Measurements from ENCODE around the gene ZNF25. TPM values are rescaled to one million over a fixed set of nuclear protein-coding genes. Genes with fewer than 3 reads are reported as not detected.
"Not testable (repeated sequence)": the region's sequence is repeated elsewhere in the genome, so short reads cannot be mapped to it uniquely, and the experiment has no call there.

ZNF25 gene
- total RNA-seq, 2 experiments from 2014 or later: 2.2 to 3.2 TPM

DNA sequence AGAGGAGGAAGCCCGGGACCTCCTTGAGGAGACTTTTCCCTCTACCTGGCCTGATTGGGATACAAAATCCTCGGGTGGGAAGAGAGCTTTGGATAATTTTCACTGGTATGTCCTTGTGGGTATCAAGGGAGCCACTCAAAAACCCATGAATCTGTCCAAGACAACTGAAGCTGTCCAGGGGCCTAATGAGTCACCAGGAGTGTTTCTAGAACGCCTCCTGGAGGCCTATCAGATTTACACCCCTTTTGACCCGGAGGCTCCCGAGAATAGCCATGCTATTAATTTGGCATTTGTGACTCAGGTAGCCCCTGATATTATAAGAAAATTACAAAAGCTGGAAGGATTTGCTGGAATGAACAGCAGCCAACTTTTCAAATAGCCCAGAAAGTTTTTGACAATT lies 38.6 kb downstream of the ZNF25 start:
- no peak overlapping the region for H3K4me3 ChIP-seq (ENCODE audit: low read depth, low read length, poor library complexity, severe bottlenecking)
- H3K9me3 ChIP-seq (ENCODE audit: low read length): no peaks in the 10 kb centered on the region
- H4K20me1 ChIP-seq (ENCODE audit: insufficient read depth, low read length): no peaks in the 10 kb centered on the region
- no peak for TF ChIP-seq EZH2phosphoT487 (IDR thresholded peaks at IDR 0.05; ENCODE audit: borderline replicate concordance, low read depth, low read length)
- TF ChIP-seq, protein P1, sequence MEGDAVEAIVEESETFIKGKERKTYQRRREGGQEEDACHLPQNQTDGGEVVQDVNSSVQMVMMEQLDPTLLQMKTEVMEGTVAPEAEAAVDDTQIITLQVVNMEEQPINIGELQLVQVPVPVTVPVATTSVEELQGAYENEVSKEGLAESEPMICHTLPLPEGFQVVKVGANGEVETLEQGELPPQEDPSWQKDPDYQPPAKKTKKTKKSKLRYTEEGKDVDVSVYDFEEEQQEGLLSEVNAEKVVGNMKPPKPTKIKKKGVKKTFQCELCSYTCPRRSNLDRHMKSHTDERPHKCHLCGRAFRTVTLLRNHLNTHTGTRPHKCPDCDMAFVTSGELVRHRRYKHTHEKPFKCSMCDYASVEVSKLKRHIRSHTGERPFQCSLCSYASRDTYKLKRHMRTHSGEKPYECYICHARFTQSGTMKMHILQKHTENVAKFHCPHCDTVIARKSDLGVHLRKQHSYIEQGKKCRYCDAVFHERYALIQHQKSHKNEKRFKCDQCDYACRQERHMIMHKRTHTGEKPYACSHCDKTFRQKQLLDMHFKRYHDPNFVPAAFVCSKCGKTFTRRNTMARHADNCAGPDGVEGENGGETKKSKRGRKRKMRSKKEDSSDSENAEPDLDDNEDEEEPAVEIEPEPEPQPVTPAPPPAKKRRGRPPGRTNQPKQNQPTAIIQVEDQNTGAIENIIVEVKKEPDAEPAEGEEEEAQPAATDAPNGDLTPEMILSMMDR (conservative IDR thresholded peaks at IDR 0.05; ENCODE audit: low read length): no peak
- intact Hi-C loops (cut with micrococcal nuclease; ENCODE audit: unreplicated experiment): no loop called here
- H3K27ac ChIP-seq (ENCODE audit: low read depth, low read length, poor library complexity, severe bottlenecking): no peak overlapping the region
- no peaks in the 10 kb centered on the region for H3K4me1 ChIP-seq (ENCODE audit: insufficient read depth, low read length, poor library complexity, severe bottlenecking)
- no peak overlapping the region for H2AFZ ChIP-seq (ENCODE audit: low read length)
- H3K36me3 ChIP-seq (ENCODE audit: insufficient read depth, low read length): no peaks in the 10 kb centered on the region
- H3K79me2 ChIP-seq (ENCODE audit: insufficient read depth, low read depth, low read length): no peaks in the 10 kb centered on the region
- no TSS peak for BruUV-seq (replicated peaks)
- CTCF ChIA-PET (ENCODE audit: unreplicated experiment): no interaction called here
- H3K9me2 ChIP-seq (ENCODE audit: insufficient read depth, low read length): no peaks in the 10 kb centered on the region
- DNase-seq (ENCODE audit: low spot score): no peak
- POLR2A ChIA-PET: no interaction called here
- no peak overlapping the region for H3K4me2 ChIP-seq (ENCODE audit: low read length)

DNA sequence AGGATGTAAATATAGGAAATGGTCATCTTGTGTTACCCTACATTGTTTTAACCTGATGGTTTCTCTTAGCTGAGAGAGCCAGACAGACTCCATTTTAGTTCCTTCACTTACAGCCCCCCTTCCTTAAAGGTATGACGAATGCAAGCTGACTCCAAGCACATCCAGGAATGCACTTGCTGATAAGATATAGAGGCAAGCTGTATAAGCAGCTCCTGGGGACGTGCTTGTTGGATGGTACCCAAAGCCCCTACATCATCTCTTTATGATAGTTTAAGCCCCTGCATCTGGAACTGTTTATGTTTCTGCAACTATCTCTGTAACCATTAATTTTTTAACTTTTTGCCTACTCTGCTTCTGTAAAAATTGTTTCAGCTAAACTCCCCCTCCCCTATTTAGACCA lies 41.7 kb downstream of the ZNF25 start:
- POLR2A ChIA-PET: no interaction called here
- no peak for DNase-seq (ENCODE audit: low spot score)
- H3K9me2 ChIP-seq (ENCODE audit: insufficient read depth, low read length): no peaks in the 10 kb centered on the region
- H3K27ac ChIP-seq (ENCODE audit: low read depth, low read length, poor library complexity, severe bottlenecking): no peak overlapping the region
- BruUV-seq (replicated peaks): no TSS peak
- no peak overlapping the region for H2AFZ ChIP-seq (ENCODE audit: low read length)
- no peaks in the 10 kb centered on the region for H3K36me3 ChIP-seq (ENCODE audit: insufficient read depth, low read length)
- intact Hi-C loops (cut with micrococcal nuclease; ENCODE audit: unreplicated experiment): no loop called here
- H4K20me1 ChIP-seq (ENCODE audit: insufficient read depth, low read length): no peaks in the 10 kb centered on the region
- no peaks in the 10 kb centered on the region for H3K4me1 ChIP-seq (ENCODE audit: insufficient read depth, low read length, poor library complexity, severe bottlenecking)
- TF ChIP-seq, protein P1 (conservative IDR thresholded peaks at IDR 0.05; ENCODE audit: low read length): no peak
- TF ChIP-seq EZH2phosphoT487 (IDR thresholded peaks at IDR 0.05; ENCODE audit: borderline replicate concordance, low read depth, low read length): no peak
- no peak overlapping the region for H3K4me2 ChIP-seq (ENCODE audit: low read length)
- H3K9me3 ChIP-seq (ENCODE audit: low read length): no peaks in the 10 kb centered on the region
- H3K79me2 ChIP-seq (ENCODE audit: insufficient read depth, low read depth, low read length): no peaks in the 10 kb centered on the region
- H3K4me3 ChIP-seq (ENCODE audit: low read depth, low read length, poor library complexity, severe bottlenecking): no peak overlapping the region
- CTCF ChIA-PET (ENCODE audit: unreplicated experiment): no interaction called here

DNA sequence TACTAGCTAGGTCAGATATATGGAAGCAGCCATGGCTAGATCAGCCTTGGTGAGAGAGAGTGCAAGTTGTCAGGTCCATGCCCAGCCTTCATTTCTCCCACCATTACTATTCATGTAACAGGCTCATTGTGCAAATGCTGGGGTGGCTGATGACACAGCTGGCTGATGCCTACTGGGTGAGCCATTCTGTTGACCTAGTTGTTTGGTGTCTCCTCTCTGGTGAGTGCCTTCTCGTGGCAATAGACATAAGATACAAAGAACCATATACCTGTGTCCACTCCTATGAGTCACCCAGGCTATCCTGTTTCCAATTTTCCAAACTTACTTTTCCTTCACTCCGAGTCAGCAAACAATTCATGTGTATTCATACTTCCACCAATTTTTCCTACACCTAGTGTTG lies 46.0 kb downstream of the ZNF25 start:
- H3K4me2 ChIP-seq (ENCODE audit: low read length): no peak overlapping the region
- no peaks in the 10 kb centered on the region for H3K4me1 ChIP-seq (ENCODE audit: insufficient read depth, low read length, poor library complexity, severe bottlenecking)
- no peak overlapping the region for H2AFZ ChIP-seq (ENCODE audit: low read length)
- no peak overlapping the region for H3K27ac ChIP-seq (ENCODE audit: low read depth, low read length, poor library complexity, severe bottlenecking)
- CTCF ChIA-PET (ENCODE audit: unreplicated experiment): no interaction called here
- no peak overlapping the region for H3K4me3 ChIP-seq (ENCODE audit: low read depth, low read length, poor library complexity, severe bottlenecking)
- intact Hi-C loops (cut with micrococcal nuclease; ENCODE audit: unreplicated experiment): no loop called here
- no peaks in the 10 kb centered on the region for H3K36me3 ChIP-seq (ENCODE audit: insufficient read depth, low read length)
- POLR2A ChIA-PET: no interaction called here
- no peaks in the 10 kb centered on the region for H3K9me2 ChIP-seq (ENCODE audit: insufficient read depth, low read length)
- no peaks in the 10 kb centered on the region for H3K79me2 ChIP-seq (ENCODE audit: insufficient read depth, low read depth, low read length)
- no TSS peak for BruUV-seq (replicated peaks)
- no peaks in the 10 kb centered on the region for H3K9me3 ChIP-seq (ENCODE audit: low read length)
- DNase-seq (ENCODE audit: low spot score): no peak
- H4K20me1 ChIP-seq (ENCODE audit: insufficient read depth, low read length): no peaks in the 10 kb centered on the region
- TF ChIP-seq EZH2phosphoT487 (IDR thresholded peaks at IDR 0.05; ENCODE audit: borderline replicate concordance, low read depth, low read length): no peak
- TF ChIP-seq, protein P1 (conservative IDR thresholded peaks at IDR 0.05; ENCODE audit: low read length): no peak

DNA sequence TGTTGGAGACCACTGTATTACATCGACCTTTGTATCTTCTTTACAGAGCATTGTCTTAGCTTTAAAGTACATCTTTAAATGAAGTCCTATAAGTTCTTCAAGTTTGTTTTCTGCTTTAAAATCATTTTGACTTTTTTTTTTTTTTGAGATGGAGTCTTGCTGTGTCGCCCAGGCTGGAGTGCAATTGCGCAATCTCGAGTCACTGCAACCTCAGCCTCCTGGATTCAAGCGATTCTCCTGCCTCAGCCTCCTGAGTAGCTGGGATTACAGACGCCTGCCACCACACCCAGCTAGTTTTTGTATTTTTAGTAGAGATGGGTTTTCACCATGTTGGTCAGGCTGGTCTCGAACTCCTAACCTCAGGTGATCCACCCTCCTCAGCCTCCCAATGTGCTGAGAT lies 68.3 kb downstream of the ZNF25 start:
- H3K9me3 ChIP-seq (ENCODE audit: low read length); DNase-seq (ENCODE audit: low spot score); intact Hi-C loops (cut with micrococcal nuclease; ENCODE audit: unreplicated experiment); H2AFZ ChIP-seq (ENCODE audit: low read length); BruUV-seq (replicated peaks); H3K4me1 ChIP-seq (ENCODE audit: insufficient read depth, low read length, poor library complexity, severe bottlenecking); H3K4me2 ChIP-seq (ENCODE audit: low read length); H4K20me1 ChIP-seq (ENCODE audit: insufficient read depth, low read length); H3K36me3 ChIP-seq (ENCODE audit: insufficient read depth, low read length); CTCF ChIA-PET (ENCODE audit: unreplicated experiment); POLR2A ChIA-PET; H3K79me2 ChIP-seq (ENCODE audit: insufficient read depth, low read depth, low read length); H3K4me3 ChIP-seq (ENCODE audit: low read depth, low read length, poor library complexity, severe bottlenecking); H3K9me2 ChIP-seq (ENCODE audit: insufficient read depth, low read length); H3K27ac ChIP-seq (ENCODE audit: low read depth, low read length, poor library complexity, severe bottlenecking): not testable (repeated sequence)
